ENCODE results near the gene SERPINB2.
"Not testable (repeated sequence)": the region's sequence is repeated elsewhere in the genome, so short reads cannot be mapped to it uniquely, and the experiment has no call there.

Gene SERPINB2

DNA sequence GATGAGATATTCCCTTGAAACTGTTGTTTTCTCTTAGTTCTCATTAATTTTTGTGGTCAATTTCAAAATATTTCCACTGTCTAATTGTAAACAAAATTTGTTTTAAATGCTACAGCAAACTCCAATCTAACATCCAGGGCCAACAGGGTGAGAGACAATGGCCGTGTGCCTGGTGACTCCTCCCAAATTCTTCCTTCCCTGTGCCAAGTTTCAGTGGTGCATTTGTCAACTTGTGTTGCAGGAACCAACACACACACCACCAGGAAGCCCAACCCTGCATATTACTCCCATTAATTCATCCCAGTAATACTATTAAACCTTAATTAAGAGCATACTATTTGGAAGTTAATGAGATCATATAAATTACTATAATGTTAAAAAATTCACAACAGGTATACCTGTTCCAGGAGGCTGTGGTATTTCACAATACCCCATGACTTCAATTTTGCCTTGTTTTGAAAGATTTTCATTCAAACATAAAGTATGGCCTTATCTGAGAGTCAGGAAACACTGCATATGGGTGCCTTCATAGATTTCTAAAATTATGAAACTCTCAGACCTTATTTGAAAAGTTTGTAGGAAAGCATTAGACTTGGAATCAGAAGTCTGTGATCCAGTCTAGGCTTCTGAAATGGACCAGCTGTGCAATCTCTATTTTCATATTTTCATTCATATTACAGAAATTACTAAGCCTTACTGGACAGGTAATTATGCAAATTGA, 1.1 kb downstream of the SERPINB2 start:
- DNase-seq (ENCODE audit: low read depth), result no peak

GRCh38 chr18:63889626-63890025, 2.1 kb downstream of the SERPINB2 start:
- no peak for DNase-seq (ENCODE audit: low read depth)

DNA sequence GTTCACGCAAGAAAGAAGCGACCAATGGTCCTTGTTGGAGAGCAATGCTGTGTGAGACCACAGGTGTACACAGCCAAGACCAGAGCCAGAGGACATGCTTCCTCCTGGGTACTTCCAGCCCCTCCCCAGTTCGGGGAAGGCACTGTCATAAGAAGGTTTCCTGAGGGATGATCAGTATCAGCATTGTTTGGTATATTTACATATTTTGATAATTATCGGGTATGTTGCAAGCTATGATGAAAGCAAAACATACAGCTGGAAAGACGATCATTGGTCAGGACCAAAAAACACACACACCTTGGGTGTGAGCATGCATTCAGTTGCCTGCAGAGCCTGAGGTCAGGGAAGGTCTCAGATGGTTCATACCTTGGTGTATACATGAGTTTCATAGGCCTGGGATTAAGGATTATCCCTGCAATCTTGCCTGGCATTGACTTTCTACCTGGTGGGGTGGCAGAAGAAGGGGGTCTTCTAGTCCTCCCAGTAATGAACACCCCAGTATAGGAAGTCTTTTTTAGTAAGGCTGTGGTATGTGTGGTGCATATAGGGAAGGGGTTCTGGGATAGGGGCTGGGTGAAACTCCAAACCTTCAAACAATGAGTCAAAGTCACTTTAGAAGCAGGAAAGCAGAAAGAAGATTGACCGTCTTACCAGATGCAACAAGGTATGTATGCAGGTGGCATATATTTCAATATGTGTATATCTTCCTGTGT, 2.9 kb downstream of the SERPINB2 start:
- no peak for DNase-seq (ENCODE audit: low read depth)

GRCh38 chr18:63890950-63891304, 3.4 kb downstream of the SERPINB2 start:
- DNase-seq (ENCODE audit: low read depth), result no peak

DNA sequence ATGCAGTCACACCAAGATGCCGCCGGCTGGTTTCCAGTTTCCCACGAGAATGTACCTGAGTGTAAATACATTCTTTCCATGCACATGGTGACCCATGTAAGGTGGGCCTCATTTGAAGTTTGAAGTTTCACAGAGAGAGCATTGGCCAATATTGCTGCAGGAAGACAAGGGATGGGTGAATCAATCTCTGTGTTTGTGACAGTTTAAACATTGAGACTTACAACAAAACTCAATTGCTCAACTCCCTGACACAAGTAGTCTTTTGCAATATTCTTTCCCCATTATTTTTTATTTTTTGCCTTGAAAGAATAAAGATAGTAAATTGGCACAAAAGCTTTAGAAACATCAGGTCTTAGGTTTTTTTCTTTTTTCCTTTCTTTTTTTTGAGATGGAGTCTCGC, 5.1 kb downstream of the SERPINB2 start:
- no peak for DNase-seq (ENCODE audit: low read depth)

GRCh38 chr18:63894106-63894772, 6.7 kb downstream of the SERPINB2 start:
- no peak for DNase-seq (ENCODE audit: low read depth)

GRCh38 chr18:63895190-63895589, 7.7 kb downstream of the SERPINB2 start:
- no peak for DNase-seq (ENCODE audit: low read depth)

GRCh38 chr18:63897072-63897471, 9.6 kb downstream of the SERPINB2 start:
- no peak for DNase-seq (ENCODE audit: low read depth)

DNA sequence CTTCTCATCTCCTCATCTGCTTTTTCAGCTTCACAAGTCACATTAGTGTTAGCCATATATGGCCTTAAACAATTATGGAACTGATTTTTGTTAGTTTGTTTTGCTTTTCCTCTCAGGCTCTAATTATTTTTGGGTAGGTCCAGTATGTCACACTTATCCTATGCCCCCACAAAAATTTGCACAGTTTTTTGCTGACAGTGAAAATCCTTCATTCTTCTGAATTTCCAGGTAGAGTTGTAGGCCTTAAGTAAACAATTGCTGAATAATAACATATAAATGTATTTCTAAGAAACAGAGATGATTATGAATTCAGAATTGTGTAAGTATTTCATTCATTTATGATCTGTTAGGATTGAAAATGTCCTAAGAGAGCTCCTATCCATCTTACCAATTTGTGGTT, 11.7 kb downstream of the SERPINB2 start:
- DNase-seq (ENCODE audit: low read depth), result no peak

DNA sequence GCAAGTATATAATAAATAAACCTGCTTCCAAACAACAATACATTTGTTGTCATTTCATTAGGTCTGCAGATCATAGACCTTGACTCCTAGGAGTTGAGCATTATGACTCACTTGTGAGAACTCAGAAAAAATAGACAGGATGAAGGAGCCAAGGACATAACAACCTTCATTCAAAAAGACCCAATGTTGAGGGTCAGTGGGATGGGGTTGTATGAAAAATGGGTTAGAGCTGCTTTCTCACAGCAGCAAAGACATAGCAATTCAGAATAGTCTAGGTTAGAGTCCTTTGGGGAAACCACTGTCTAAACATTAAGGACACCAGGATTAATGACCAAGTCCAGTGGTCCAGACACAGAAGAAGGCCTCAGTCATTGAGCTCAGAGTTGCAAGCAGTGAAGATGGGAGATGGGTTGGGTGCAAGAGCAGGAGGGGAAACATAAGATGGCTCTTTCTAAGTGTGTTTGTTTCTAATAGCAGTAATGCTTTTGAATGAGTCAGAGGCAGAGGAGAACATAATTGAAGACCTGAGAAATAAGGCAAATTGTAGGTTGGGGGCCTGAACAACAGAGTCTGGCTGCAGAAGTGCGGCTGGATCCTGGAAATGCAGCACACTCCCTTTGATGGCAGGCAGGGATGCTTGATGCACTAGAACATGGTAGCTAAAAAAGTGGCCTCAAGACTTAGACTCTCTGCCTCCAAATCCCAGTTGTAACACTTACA, 16.5 kb downstream of the SERPINB2 start:
- DNase-seq (ENCODE audit: low read depth), result no peak

DNA sequence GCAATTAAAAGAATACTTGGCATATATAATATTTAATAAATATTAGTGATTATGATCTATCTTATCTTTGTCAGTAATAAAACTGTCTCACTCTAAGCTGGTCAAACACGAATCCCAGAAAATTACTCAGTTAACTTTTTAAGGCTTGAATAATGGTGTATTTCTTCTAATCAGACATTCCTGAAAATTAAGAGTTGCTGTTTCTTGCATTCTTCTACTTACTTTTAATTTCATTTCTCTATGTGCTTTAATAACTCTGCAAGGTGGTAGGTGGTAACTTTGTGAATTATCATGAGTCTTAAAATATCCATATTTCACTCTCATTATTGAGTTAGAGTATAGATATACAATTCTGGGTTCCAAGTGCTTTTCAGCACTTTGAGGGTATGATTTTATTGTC, 17.2 kb downstream of the SERPINB2 start:
- no peak for DNase-seq (ENCODE audit: low read depth)

DNA sequence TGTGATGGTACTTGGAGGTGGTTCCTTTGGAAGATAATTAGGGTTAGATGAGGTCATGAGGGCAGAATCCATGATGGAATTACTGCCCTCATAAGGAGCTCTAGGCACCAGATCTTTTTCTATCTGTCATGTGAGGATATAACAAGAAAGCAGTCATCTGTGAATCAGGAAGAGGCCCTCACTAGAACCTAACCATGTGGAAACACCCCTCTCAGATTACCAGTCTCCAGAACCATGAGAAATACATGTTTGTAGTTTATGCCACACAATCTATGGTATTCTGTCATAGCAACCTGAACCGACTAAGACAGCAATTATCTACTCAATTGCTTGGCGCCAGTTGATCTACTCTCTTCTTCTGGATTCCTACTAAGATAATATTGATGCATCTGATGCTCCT, 17.9 kb downstream of the SERPINB2 start:
- DNase-seq (ENCODE audit: low read depth), result no peak

DNA sequence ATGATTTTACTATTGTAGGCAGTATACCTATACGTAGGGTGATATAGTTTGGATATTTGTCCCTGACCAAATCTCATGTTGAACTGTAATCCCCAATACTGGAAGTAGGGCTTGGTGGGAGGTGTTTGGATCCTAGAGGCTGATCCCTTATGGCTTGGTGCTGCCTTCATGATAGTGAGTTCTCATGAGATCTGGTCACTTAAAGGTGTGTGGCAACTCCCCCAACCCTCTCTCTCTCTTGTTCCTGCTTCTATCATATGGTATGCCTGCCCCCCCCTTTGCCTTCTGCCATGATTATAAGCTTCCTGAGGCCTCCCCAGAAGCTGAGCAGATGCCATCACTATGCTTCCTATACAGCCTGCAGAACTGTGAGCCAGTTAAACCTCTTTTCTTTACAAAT, 18.6 kb downstream of the SERPINB2 start:
- no peak for DNase-seq (ENCODE audit: low read depth)

DNA sequence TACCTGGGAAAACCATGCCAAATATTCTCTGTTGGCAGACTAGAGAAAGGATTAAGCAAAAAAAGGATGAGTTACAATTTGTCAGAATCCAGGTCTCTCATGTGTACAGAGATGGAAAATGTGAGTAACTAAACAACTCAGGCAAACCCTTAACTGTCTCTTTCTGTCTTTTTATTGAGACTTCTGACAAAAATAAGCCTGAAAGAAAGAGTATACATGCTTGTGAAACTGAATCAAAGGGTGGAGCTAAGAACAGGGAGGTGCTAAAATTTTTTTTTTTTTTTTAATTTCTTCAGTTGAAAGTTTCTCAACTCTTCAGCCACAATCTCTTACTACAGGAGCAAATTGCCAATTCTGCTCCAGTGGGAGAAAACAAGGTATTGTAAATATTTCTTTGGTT, 20.2 kb downstream of the SERPINB2 start, which contains the start of gene SERPINB10:
Gene SERPINB10, plus strand, starts transcription at position 295 of the 400 bp plus-strand sequence. CDS start 7,553 bp downstream, outside the sequence.
- DNase-seq (ENCODE audit: low read depth), result no peak

- no peak for DNase-seq (ENCODE audit: low read depth)
These were observed 21.4 kb downstream of the SERPINB2 start for GRCh38 chr18:63908858-63909257.

- DNase-seq (ENCODE audit: low read depth), result no peak
These were observed 22.4 kb downstream of the SERPINB2 start for GRCh38 chr18:63909870-63910269.

- no peak for DNase-seq (ENCODE audit: low read depth)
These were observed 30.3 kb downstream of the SERPINB2 start for GRCh38 chr18:63917817-63918216.

- DNase-seq (ENCODE audit: low read depth), result no peak
These were observed 34.5 kb downstream of the SERPINB2 start for GRCh38 chr18:63922049-63922448.

DNA sequence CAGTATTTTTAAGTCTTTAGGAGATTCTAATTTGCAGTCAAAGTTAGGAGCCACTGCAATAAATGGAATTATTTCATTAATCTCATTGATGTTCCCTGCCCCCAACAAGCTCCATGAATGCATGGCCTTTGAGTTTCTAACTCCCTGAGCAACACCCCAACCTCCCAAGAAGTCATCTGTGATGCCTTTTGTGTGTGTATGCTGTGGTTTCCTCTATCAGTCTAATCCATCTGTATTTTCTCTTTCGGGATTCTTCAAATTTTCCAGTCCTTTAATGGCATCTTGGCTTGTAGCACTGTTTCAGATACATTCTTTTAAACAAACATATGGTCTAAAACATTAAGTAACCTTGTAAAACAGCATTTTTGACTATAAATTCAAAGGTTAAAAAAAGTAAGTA, 37.0 kb downstream of the SERPINB2 start:
- DNase-seq (ENCODE audit: low read depth), result no peak

DNA sequence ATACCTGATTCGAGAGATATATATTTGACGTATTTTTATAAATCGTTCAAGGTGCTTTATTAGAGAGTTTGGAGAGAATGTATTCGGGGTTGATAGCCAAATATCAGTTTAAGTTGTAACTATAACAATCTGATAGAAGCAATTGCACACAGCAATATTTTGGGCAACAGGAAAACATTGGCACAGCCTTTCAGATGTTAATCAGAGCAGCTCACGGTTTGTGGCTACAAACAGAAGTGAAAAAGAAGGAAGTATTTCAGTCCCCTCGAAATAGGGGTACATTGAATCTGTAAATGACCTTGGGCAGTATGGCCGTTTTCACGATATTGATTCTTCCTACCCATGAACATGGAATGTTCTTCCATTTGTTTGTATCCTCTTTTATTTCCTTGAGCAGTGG, 40.8 kb downstream of the SERPINB2 start:
- no peak for DNase-seq (ENCODE audit: low read depth)

DNA sequence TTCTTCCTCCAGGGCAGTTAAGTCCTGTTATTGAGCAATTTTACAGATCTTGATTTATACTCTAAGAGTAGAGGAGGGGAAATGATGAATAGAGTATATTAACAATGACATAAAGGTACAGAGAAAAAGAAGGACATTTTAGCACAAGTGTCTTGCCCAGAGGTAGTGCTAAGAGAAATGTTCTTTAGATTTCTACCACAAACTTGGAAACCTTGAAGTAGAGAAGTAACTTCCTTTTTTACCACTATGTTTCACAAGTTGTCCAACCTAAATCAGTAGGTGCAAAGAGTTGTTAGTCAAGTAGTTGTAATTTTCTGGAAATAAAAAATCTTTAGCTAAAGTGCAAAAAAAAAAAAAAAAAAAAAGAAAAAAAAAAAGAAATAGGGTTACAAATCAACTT, 41.9 kb downstream of the SERPINB2 start:
- DNase-seq (ENCODE audit: low read depth), result not testable (repeated sequence)

GRCh38 chr18:63930773-63931354, 43.4 kb downstream of the SERPINB2 start:
- DNase-seq (ENCODE audit: low read depth), result no peak

Data from T follicular helper cell (primary cell).